Colonic mucosa (tissue), 4 donors: ENCODE data around the gene BAG5. TPM values are rescaled to one million over a fixed set of nuclear protein-coding genes. Genes with fewer than 3 reads are reported as not detected.

Source experiments
- DNase-seq: peaks from one replicate; pipeline ENCODE4 v3.0.0-alpha.2; 2020
- H3K27ac ChIP-seq: fragments of 200-600 bp; one replicate; pipeline ENCODE4 v1.8.0; 2021
- H3K27me3 ChIP-seq: fragments of 200-600 bp; one replicate; pipeline ENCODE4 v1.8.0; 2021
- H3K36me3 ChIP-seq: fragments of 200-600 bp; one replicate; pipeline ENCODE4 v1.8.0; 2021
- H3K4me1 ChIP-seq: fragments of 200-600 bp; one replicate; pipeline ENCODE4 v1.8.0; 2021; ENCODE audit warnings: mild to moderate bottlenecking
- H3K4me3 ChIP-seq: fragments of 200-600 bp; one replicate; pipeline ENCODE4 v1.8.0; 2021
- H3K9ac ChIP-seq, 2 donors: one replicate each; pipeline ENCODE4 v1.7.0; 2013; ENCODE audit warnings: control low read depth in 2 of 2, low read depth in 2 of 2, low read length in 2 of 2
- H3K9me3 ChIP-seq: fragments of 200-600 bp; one replicate; pipeline ENCODE4 v1.8.0; 2021
- intact Hi-C: fragments of 100-400 bp; cut with DNase I; formaldehyde crosslinking; loops from one replicate; pipeline ENCODE4 v1.14.1; 2022
- total RNA-seq, 2 donors: library from RNA; stranded (reverse); fragmentation: NEBNext Ultra II Directional in 1 of 2; extraction: Animal tissue kit (Norgen Biotek cat#: 25700) in 1 of 2; gene quantifications; one replicate each; pipeline ENCODE4 v1.2.1, GENCODE V29; 2021
- TF ChIP-seq, protein P1 (sequence below): fragments of 200-600 bp; IDR thresholded peaks from one replicate; pipeline ENCODE4 v1.8.0; 2022; ENCODE audit warnings: antibody characterized with exemption, mild to moderate bottlenecking
- donor health status: healthy.
- donor health status: DM: no; HTN: no; CAD: no.
- donor health status: DM: no; HTN: no; CAD: no.

The BAG5 gene
- total RNA-seq, 2 donors from 2014 or later, result 26.8 to 29.7 TPM

DNA sequence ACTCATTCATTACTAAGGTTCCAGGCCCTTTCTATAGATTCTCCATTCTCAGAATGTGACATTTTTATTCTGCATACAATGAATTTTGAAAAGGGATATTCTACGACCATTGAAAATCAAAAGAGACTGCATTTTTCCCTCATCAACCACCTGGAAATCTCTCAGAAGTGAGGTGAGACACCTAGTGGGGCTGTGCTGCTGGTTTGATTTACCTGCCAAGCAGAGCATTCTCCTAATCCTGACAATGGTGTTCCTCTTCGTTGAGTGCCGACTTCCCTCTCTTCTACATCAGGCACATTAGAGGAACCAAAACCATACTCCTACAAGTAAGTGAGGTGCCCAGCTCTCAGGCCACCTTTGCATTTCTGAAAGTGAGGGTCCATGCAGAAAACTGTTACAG lies 54.7 kb downstream of the BAG5 start:
- TF ChIP-seq, protein P1, sequence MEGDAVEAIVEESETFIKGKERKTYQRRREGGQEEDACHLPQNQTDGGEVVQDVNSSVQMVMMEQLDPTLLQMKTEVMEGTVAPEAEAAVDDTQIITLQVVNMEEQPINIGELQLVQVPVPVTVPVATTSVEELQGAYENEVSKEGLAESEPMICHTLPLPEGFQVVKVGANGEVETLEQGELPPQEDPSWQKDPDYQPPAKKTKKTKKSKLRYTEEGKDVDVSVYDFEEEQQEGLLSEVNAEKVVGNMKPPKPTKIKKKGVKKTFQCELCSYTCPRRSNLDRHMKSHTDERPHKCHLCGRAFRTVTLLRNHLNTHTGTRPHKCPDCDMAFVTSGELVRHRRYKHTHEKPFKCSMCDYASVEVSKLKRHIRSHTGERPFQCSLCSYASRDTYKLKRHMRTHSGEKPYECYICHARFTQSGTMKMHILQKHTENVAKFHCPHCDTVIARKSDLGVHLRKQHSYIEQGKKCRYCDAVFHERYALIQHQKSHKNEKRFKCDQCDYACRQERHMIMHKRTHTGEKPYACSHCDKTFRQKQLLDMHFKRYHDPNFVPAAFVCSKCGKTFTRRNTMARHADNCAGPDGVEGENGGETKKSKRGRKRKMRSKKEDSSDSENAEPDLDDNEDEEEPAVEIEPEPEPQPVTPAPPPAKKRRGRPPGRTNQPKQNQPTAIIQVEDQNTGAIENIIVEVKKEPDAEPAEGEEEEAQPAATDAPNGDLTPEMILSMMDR, result no peak
- no peak overlapping the region for H3K27ac ChIP-seq
- no peaks in the 10 kb centered on the region for H3K9me3 ChIP-seq
- peaks cover 5% of the 10 kb centered on the region for H3K4me1 ChIP-seq
- H3K36me3 ChIP-seq, result peaks cover 21% of the 10 kb centered on the region
- no peaks in the 10 kb centered on the region for H3K27me3 ChIP-seq
- H3K9ac ChIP-seq, result no peak overlapping the region
- no peak overlapping the region for H3K4me3 ChIP-seq
- intact Hi-C loops, result no loop called here
- DNase-seq, result no peak

Other genes with a start within 250 kb of the BAG5 start
- 100 to 1,000 TPM; 169 to 265 TPM for gene EIF5, start 228.4 kb downstream of the BAG5 start, total RNA-seq
- 10 to 100 TPM; 52.5 to 63.6 TPM for gene MARK3, start 177.2 kb downstream of the BAG5 start, total RNA-seq
- gene CKB, start 39.8 kb downstream of the BAG5 start, total RNA-seq, result 1,000 to 10,000 TPM; 1,501 to 4,641 TPM
- 10 to 100 TPM in 1 of 2 donors, 1 to 10 TPM in 1; 10.0 to 17.8 TPM for gene TRMT61A, start 33.5 kb downstream of the BAG5 start, total RNA-seq
- gene COA8, start 303 bp upstream of the BAG5 start, total RNA-seq, result 10 to 100 TPM; 37.1 to 41.5 TPM
- gene KLC1, start 66.6 kb upstream of the BAG5 start, total RNA-seq, result 100 to 1,000 TPM in 1 of 2 donors, 10 to 100 TPM in 1; 78.1 to 112 TPM
- gene XRCC3, start 152.8 kb upstream of the BAG5 start, total RNA-seq, result 10 to 100 TPM in 1 of 2 donors, 1 to 10 TPM in 1; 8.3 to 70.0 TPM
- gene ZFYVE21, start 153.2 kb upstream of the BAG5 start, total RNA-seq, result 10 to 100 TPM; 49.3 to 68.9 TPM